Hepatocyte (in vitro differentiated cells): Measurements from ENCODE around the gene SERF2. TPM values are rescaled to one million over a fixed set of nuclear protein-coding genes. Genes with fewer than 3 reads are reported as not detected.

Source experiments
- DNase-seq: peaks from one replicate; pipeline ENCODE4 v3.0.0-alpha.2; 2016; ENCODE audit warnings: low spot score
- H2AFZ ChIP-seq: fragments of 200-600 bp; sonication (generic); 2 replicates; pipeline ENCODE4 v1.6.0; 2016; ENCODE audit warnings: antibody characterized with exemption, mild to moderate bottlenecking
- H3K27ac ChIP-seq: fragments of 200-600 bp; sonication (generic); 2 replicates; pipeline ENCODE4 v1.5.1; 2016; ENCODE audit warnings: mild to moderate bottlenecking
- H3K27me3 ChIP-seq: fragments of 200-600 bp; sonication (generic); 2 replicates; pipeline ENCODE4 v1.6.1; 2016
- H3K36me3 ChIP-seq: fragments of 200-600 bp; sonication (generic); replicated peaks from 2 replicates; pipeline ENCODE4 v1.5.1; 2016; ENCODE audit warnings: low read depth; ENCODE audit not compliant: insufficient read depth
- H3K4me1 ChIP-seq: fragments of 200-600 bp; sonication (generic); 2 replicates; pipeline ENCODE4 v1.5.1; 2016; ENCODE audit warnings: mild to moderate bottlenecking, moderate library complexity; ENCODE audit not compliant: insufficient read depth
- H3K4me2 ChIP-seq: fragments of 200-600 bp; sonication (generic); 2 replicates; pipeline ENCODE4 v1.6.0; 2016
- H3K4me3 ChIP-seq: fragments of 200-600 bp; sonication (generic); 2 replicates; pipeline ENCODE4 v1.5.1; 2016; ENCODE audit warnings: mild to moderate bottlenecking
- H3K79me2 ChIP-seq: fragments of 200-600 bp; sonication (generic); 2 replicates; pipeline ENCODE4 v1.6.0; 2017; ENCODE audit warnings: mild to moderate bottlenecking
- H3K9me2 ChIP-seq: fragments of 200-600 bp; sonication (generic); replicated peaks from 2 replicates; pipeline ENCODE4 v1.6.0; 2017; ENCODE audit warnings: mild to moderate bottlenecking; ENCODE audit not compliant: insufficient read depth
- H3K9me3 ChIP-seq: fragments of 200-600 bp; sonication (generic); 2 replicates; pipeline ENCODE4 v1.5.1; 2016; ENCODE audit warnings: low read depth, mild to moderate bottlenecking
- H4K20me1 ChIP-seq: fragments of 200-600 bp; sonication (generic); 2 replicates; pipeline ENCODE4 v1.6.0; 2016; ENCODE audit warnings: mild to moderate bottlenecking; ENCODE audit not compliant: insufficient read depth, poor library complexity, severe bottlenecking
- EZH2 ChIP-seq: fragments of 200-600 bp; sonication (generic); IDR thresholded peaks from 2 replicates; pipeline ENCODE4 v1.6.1; 2016; ENCODE audit warnings: antibody characterized with exemption, mild to moderate bottlenecking, borderline replicate concordance
- EZH2phosphoT487 ChIP-seq: fragments of 200-600 bp; sonication (generic); IDR thresholded peaks from one replicate; pipeline ENCODE4 v1.6.1; 2018; ENCODE audit warnings: antibody characterized with exemption, mild to moderate bottlenecking, low read depth, moderate library complexity; ENCODE audit not compliant: unreplicated experiment, severe bottlenecking
- microRNA counts: library from miRNA; unstranded; fragments of <30 nt; microRNA quantifications from one replicate; lab custom pipeline; 2017
- microRNA-seq: library from miRNA; unstranded; fragments of <30 nt; microRNA quantifications from one replicate; pipeline ENCODE4, GENCODE V29; 2017
- polyA plus RNA-seq: library from polyadenylated mRNA; unstranded; fragments of >200 nt; fragmentation: Nextera tagmentation; extraction: Ambion mirVana; gene quantifications from 2 replicates; pipeline ENCODE4 v1.2.1, GENCODE V29; 2016
- small RNA-seq: library from RNA; depleted of rRNA; stranded (forward); fragments of <200 nt; gene quantifications from one replicate; pipeline ENCODE3, GENCODE V24; 2014
- total RNA-seq: library from RNA; depleted of rRNA; stranded (reverse); fragments of >200 nt; gene quantifications from 2 replicates; pipeline ENCODE4 v1.2.3, GENCODE V29; 2014
- TF ChIP-seq, protein P1 (sequence below): fragments of 200-600 bp; sonication (generic); IDR thresholded peaks from 2 replicates; pipeline ENCODE4 v1.5.1; 2016; ENCODE audit warnings: antibody characterized with exemption, mild to moderate bottlenecking; ENCODE audit not compliant: poor library complexity

Gene SERF2
- total and polyA plus RNA-seq, 2 experiments from 2014 or later: 958 to 2,443 TPM

DNA sequence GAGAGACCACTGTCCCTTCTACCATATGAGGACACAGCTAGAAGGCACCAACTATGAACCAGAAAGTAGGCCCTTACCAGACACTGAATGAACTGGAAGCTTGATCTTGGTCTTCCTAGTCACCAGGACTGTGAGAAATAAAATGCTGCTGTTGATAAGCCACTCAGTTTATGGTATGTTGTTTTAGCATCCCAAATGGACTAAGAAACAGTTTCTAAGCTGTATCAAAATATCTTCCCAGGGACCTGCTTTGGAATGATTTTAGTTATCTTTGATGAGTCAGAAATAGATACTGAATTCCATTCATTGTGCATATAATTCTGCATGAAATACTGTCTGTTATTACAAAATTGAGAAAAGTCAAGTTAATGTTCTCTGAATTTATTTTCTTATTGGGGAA lies 53.3 kb downstream of the SERF2 start:
- TF ChIP-seq EZH2phosphoT487 (no peak), EZH2 (no peak)
- TF ChIP-seq, protein P1, sequence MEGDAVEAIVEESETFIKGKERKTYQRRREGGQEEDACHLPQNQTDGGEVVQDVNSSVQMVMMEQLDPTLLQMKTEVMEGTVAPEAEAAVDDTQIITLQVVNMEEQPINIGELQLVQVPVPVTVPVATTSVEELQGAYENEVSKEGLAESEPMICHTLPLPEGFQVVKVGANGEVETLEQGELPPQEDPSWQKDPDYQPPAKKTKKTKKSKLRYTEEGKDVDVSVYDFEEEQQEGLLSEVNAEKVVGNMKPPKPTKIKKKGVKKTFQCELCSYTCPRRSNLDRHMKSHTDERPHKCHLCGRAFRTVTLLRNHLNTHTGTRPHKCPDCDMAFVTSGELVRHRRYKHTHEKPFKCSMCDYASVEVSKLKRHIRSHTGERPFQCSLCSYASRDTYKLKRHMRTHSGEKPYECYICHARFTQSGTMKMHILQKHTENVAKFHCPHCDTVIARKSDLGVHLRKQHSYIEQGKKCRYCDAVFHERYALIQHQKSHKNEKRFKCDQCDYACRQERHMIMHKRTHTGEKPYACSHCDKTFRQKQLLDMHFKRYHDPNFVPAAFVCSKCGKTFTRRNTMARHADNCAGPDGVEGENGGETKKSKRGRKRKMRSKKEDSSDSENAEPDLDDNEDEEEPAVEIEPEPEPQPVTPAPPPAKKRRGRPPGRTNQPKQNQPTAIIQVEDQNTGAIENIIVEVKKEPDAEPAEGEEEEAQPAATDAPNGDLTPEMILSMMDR: no peak
- no peaks in the 10 kb centered on the region for H3K79me2 ChIP-seq
- H3K9me2 ChIP-seq: no peaks in the 10 kb centered on the region
- H3K36me3 ChIP-seq: no peaks in the 10 kb centered on the region
- no peak overlapping the region for H3K4me2 ChIP-seq
- H3K4me1 ChIP-seq: no peaks in the 10 kb centered on the region
- no peak overlapping the region for H3K4me3 ChIP-seq
- H3K9me3 ChIP-seq: no peaks in the 10 kb centered on the region
- DNase-seq: no peak
- H2AFZ ChIP-seq: no peak overlapping the region
- H3K27ac ChIP-seq: no peak overlapping the region
- H3K27me3 ChIP-seq: no peaks in the 10 kb centered on the region
- H4K20me1 ChIP-seq: no peaks in the 10 kb centered on the region

MicroRNAs encoded within 50 kb of the gene (microRNA counts, 767-probe panel; counts per million panel counts)
- not detected for microRNA hsa-miR-1282 (lab: Ali Mortazavi, UCI)

Small RNA genes lying within 50 kb of the gene (microRNA-seq; reads per million reads assigned to microRNA genes)
- gene MIR1282: not detected

Small RNA genes lying within 50 kb of the gene (small RNA-seq; reads per million reads assigned to genes)
- not detected for gene MIR1282

Other genes with a start within 250 kb of the SERF2 start
- gene PPIP5K1, start 202.1 kb upstream of the SERF2 start, total RNA-seq: 15.1 and 20.8 TPM in 2 replicates
- gene PPIP5K1, start 202.1 kb upstream of the SERF2 start, polyA plus RNA-seq: 6.5 and 7.3 TPM in 2 replicates
- 4.3 and 5.3 TPM in 2 replicates for gene CKMT1B, start 198.3 kb upstream of the SERF2 start, total RNA-seq
- gene CKMT1B, start 198.3 kb upstream of the SERF2 start, polyA plus RNA-seq: 4.1 and 7.8 TPM in 2 replicates
- gene STRC, start 173.5 kb upstream of the SERF2 start, total RNA-seq: 0.23 and 0.44 TPM in 2 replicates
- gene STRC, start 173.5 kb upstream of the SERF2 start, polyA plus RNA-seq: 0.47 and 2.0 TPM in 2 replicates
- 0.83 and 3.9 TPM in 2 replicates for gene CATSPER2, start 143.5 kb upstream of the SERF2 start, total RNA-seq
- 0.99 and 2.1 TPM in 2 replicates for gene CATSPER2, start 143.5 kb upstream of the SERF2 start, polyA plus RNA-seq
- 3.3 and 7.7 TPM in 2 replicates for gene CKMT1A, start 98.5 kb upstream of the SERF2 start, total RNA-seq
- 8.2 and 10.2 TPM in 2 replicates for gene CKMT1A, start 98.5 kb upstream of the SERF2 start, polyA plus RNA-seq
- 433 and 496 TPM in 2 replicates for gene PDIA3, start 45.9 kb upstream of the SERF2 start, total RNA-seq
- gene PDIA3, start 45.9 kb upstream of the SERF2 start, polyA plus RNA-seq: 1,326 and 1,358 TPM in 2 replicates
- gene ELL3, start 15.4 kb upstream of the SERF2 start, total RNA-seq: 5.0 and 7.7 TPM in 2 replicates
- 4.5 and 6.4 TPM in 2 replicates for gene ELL3, start 15.4 kb upstream of the SERF2 start, polyA plus RNA-seq
- gene SERINC4, start 7.9 kb downstream of the SERF2 start, total RNA-seq: 0.10 and 0.24 TPM in 2 replicates
- gene SERINC4, start 7.9 kb downstream of the SERF2 start, polyA plus RNA-seq: not detected in 2 replicates
- gene HYPK, start 8.3 kb downstream of the SERF2 start, total RNA-seq: 5.8 and 10.4 TPM in 2 replicates
- gene HYPK, start 8.3 kb downstream of the SERF2 start, polyA plus RNA-seq: 12.8 and 19.2 TPM in 2 replicates
- 26.9 and 37.8 TPM in 2 replicates for gene MFAP1, start 32.4 kb downstream of the SERF2 start, total RNA-seq
- gene MFAP1, start 32.4 kb downstream of the SERF2 start, polyA plus RNA-seq: 30.9 and 36.9 TPM in 2 replicates
- 4.7 and 7.6 TPM in 2 replicates for gene WDR76, start 34.7 kb downstream of the SERF2 start, total RNA-seq
- gene WDR76, start 34.7 kb downstream of the SERF2 start, polyA plus RNA-seq: 0.69 and 1.8 TPM in 2 replicates